Naive thymus-derived CD8-positive, alpha-beta T cell (primary cell): ENCODE results near the gene SIN3B. TPM values are rescaled to one million over a fixed set of nuclear protein-coding genes. Genes with fewer than 3 reads are reported as not detected.

Experiments used
- ATAC-seq, 2 donors: fragments of 150-1000 bp; cut with Tn5 transposase in 1 of 2; sonication (Bioruptor Pico), chemical (Tn5 transposase) in 1 of 2; 1 replicate in 1 of 2; 2 replicates in 1 of 2; pipeline ENCODE4 v1.10.0; 2021; ENCODE audit warnings: mild to moderate bottlenecking in 2 of 2, moderate library complexity in 2 of 2
- POLR2A ChIA-PET: fragments of 350-600 bp; sonication (Branson Sonifier 250); formaldehyde crosslinking; loops from one replicate; lab custom pipeline; 2021; ENCODE audit warnings: antibody characterized with exemption; lab: Charles Lee
- DNase-seq, 10 donors: peaks; one replicate each; pipeline versions ENCODE4 v3.0.0 to v3.0.0-alpha.2; 2020 to 2022
- H3K27ac Mint-ChIP-seq, 10 donors: one replicate each; pipeline ENCODE4 v1.8.0; 2020 to 2022; ENCODE audit warnings: mild to moderate bottlenecking in 10 of 10, mixed read lengths in 10 of 10, moderate library complexity in 4 of 10, inconsistent platforms in 1 of 10
- H3K27me3 Mint-ChIP-seq, 5 donors: one replicate each; pipeline ENCODE4 v1.8.0; 2021 to 2022; ENCODE audit warnings: mixed read lengths in 5 of 5
- H3K36me3 Mint-ChIP-seq, 3 donors: one replicate each; pipeline ENCODE4 v1.8.0; 2020 to 2022; ENCODE audit warnings: mixed read lengths in 3 of 3, mild to moderate bottlenecking in 2 of 3, inconsistent platforms in 1 of 3
- H3K4me1 Mint-ChIP-seq, 4 donors: one replicate each; pipeline ENCODE4 v1.8.0; 2021 to 2022; ENCODE audit warnings: mixed read lengths in 4 of 4
- H3K4me3 Mint-ChIP-seq, 10 donors: one replicate each; pipeline ENCODE4 v1.8.0; 2020 to 2022; ENCODE audit warnings: mild to moderate bottlenecking in 10 of 10, mixed read lengths in 10 of 10, moderate library complexity in 6 of 10, inconsistent platforms in 1 of 10
- H3K9me3 Mint-ChIP-seq, 9 donors: one replicate each; pipeline ENCODE4 v1.8.0; 2020 to 2022; ENCODE audit warnings: mixed read lengths in 9 of 9, mild to moderate bottlenecking in 3 of 9, inconsistent platforms in 1 of 9, moderate library complexity in 1 of 9
- polyA plus RNA-seq, 3 donors: library from polyadenylated mRNA; unstranded; fragments of 300-500 nt; fragmentation: Illumina TruSeq; gene quantifications; one replicate each; pipeline ENCODE4 v1.2.3, GENCODE V29; 2021
- total RNA-seq, 8 experiments: library from RNA in 2 of 8; stranded (reverse) in 2 of 8; gene quantifications; one replicate each; pipeline ENCODE4 v1.2.3 and lab custom pipeline; 2021 to 2026

Gene SIN3B
- total and polyA plus RNA-seq, 5 experiments from 2014 or later, result 2.2 to 104 (median 5.2) TPM

GRCh38 chr19:16895467-16896145 lies 66.4 kb downstream of the SIN3B start:
- POLR2A ChIA-PET, result no interaction called here
- Mint-ChIP-seq H3K4me3 (peak overlapping the region; percentile 2 to 72 (median 52)), H3K27ac (peak overlapping the region in 4 of 10 donors; percentile 21 to 75 (median 63)), H3K4me1 (peaks cover 14 to 47% (median 40%) of the 10 kb centered on the region in 4 donors), H3K36me3 (no peaks in the 10 kb centered on the region), H3K9me3 (no peaks in the 10 kb centered on the region), H3K27me3 (peaks cover 0 to 19% (median 3%) of the 10 kb centered on the region in 5 donors)
- peak in 1 of 10 donors; percentile 58 for DNase-seq
- no peak for ATAC-seq

DNA sequence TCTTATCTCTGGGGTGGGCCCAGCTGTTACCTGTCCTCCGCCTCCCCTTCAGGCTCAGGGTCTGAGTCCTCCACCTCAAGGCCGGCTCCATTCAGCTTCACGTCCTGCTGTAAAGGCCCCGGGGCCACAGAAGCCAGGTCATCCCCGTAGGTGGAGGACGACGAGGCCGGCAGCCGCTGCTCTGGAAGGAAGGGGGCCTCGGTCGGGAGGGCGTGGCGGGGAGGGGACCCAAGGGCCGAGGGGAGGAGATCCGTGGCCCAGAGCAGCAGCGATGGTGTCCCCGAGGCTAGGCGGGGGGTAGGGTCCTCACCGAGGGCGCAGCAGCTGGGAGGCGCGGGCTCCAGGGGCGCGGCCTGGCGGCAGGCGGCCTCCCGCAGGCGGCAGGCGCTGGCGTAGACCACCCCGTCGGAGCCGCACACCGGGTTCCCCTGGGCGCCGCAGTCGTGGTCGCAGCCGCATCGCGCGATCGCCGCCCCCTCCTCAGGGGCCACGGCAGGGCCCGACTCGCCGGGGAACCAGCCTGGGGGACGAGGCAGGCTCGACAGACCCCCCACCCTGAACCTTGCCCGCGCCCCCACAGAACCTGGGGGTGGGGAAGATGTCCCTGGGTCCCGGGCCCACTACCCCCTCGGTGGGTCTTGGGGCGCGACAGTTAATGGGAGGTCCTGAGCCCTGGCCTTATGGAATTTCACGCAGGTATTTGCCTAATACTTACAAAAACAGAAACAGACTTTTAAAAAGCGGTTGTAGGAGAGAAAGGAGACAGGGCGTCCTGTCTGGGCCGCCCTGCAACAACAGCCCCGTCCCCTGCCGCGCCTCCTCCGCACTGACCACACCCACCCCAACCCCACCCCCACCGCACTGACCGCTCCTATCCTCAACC lies 67.2 kb downstream of the SIN3B start:
- peak overlapping the region in 3 of 10 donors; percentile 51 to 72 (median 59) for H3K27ac Mint-ChIP-seq

DNA sequence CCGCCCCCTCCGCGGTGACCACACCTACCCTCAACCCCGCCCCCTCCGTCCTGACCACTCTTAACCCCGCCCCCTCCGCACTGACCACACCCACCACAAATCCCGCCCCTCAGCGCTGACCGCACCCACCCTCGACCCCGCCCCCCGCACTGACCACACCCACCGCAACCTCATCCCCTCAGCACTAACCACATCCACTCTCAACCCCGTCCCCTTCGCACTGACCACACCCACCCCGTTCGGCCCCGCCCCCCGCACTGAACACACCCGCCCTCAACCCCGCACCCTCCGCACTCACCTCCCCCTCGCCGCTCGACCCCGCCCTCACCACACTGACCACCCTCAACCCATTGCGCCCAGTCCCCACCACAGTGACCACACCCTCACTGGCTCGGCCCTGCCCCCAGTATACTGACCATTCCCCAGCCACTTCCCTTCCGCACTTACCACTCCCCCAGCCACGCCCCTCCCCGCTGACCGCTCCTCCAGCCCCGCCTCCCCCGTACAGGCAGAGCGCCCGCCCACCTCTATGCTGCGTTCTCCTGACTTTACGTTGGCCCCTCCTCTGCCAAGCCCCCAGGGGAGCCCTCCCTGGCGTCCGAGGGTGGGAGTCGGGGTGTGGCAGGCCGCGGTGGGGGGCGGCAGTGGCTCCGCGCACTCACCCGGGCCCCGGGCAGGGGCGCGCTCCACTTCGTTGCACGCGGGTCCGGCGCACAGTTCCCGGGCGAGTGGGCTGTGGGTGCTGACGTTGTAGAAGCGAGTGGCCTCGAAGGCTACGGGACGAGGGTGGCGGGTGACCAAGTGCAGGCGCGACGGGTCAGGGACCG lies 68.0 kb downstream of the SIN3B start:
- Mint-ChIP-seq H3K36me3 (no peaks in the 10 kb centered on the region), H3K27me3 (peaks cover 0 to 14% (median 3%) of the 10 kb centered on the region in 5 donors), H3K9me3 (no peaks in the 10 kb centered on the region), H3K4me1 (peaks cover 14 to 47% (median 40%) of the 10 kb centered on the region in 4 donors), H3K27ac (peak overlapping the region in 2 of 10 donors; percentile 29 to 51), H3K4me3 (peak overlapping the region; percentile 22 to 83 (median 72))
- DNase-seq (peak; percentile 28 to 79 (median 48)), ATAC-seq (peak; percentile 56 to 59)
- POLR2A ChIA-PET, result interaction anchor here (0.6 kb wide), 1 partner anchor 122 kb away, joined by 3 read pairs; no protein-coding TSS in a partner anchor

More for the DNA sequence above, 67.2 kb downstream of the SIN3B start:
- no peaks in the 10 kb centered on the region for H3K36me3 Mint-ChIP-seq
- POLR2A ChIA-PET, result interaction anchor here (0.6 kb wide), 1 partner anchor 123 kb away, joined by 3 read pairs; no protein-coding TSS in a partner anchor
- DNase-seq (peak in 5 of 10 donors; percentile 2 to 54 (median 10)), ATAC-seq (peak; percentile 19 to 45)
- H3K27me3 Mint-ChIP-seq, result peaks cover 0 to 17% (median 3%) of the 10 kb centered on the region in 5 donors
- H3K4me3 Mint-ChIP-seq, result peak overlapping the region; percentile 55 to 82 (median 70)
- peaks cover 14 to 47% (median 40%) of the 10 kb centered on the region in 4 donors for H3K4me1 Mint-ChIP-seq
- H3K9me3 Mint-ChIP-seq, result no peaks in the 10 kb centered on the region

- ATAC-seq (peak; percentile 48 to 58), DNase-seq (peak in 3 of 10 donors; percentile 11 to 32 (median 25))
- peaks cover 14 to 41% (median 39%) of the 10 kb centered on the region in 4 donors for H3K4me1 Mint-ChIP-seq
- peak overlapping the region in 2 of 10 donors; percentile 29 to 72 for H3K27ac Mint-ChIP-seq
- POLR2A ChIA-PET, result no interaction called here
- peaks cover 0 to 9% (median 3%) of the 10 kb centered on the region in 5 donors for H3K27me3 Mint-ChIP-seq
- peak overlapping the region; percentile 58 to 84 (median 79) for H3K4me3 Mint-ChIP-seq
- H3K9me3 Mint-ChIP-seq, result no peaks in the 10 kb centered on the region
- no peaks in the 10 kb centered on the region for H3K36me3 Mint-ChIP-seq
These were observed 68.6 kb downstream of the SIN3B start for GRCh38 chr19:16897856-16898161.

- Mint-ChIP-seq H3K4me3 (peak overlapping the region; percentile 68 to 84 (median 79)), H3K9me3 (no peaks in the 10 kb centered on the region), H3K36me3 (no peaks in the 10 kb centered on the region), H3K4me1 (peaks cover 12 to 35% (median 33%) of the 10 kb centered on the region in 4 donors), H3K27ac (peak overlapping the region in 5 of 10 donors; percentile 19 to 88 (median 44)), H3K27me3 (peaks cover 0 to 6% (median 3%) of the 10 kb centered on the region in 5 donors)
- ATAC-seq (no peak), DNase-seq (no peak)
- POLR2A ChIA-PET, result interaction anchor here (0.6 kb wide), 1 partner anchor 67 kb away, joined by 5 read pairs; no protein-coding TSS in a partner anchor
These were observed 69.3 kb downstream of the SIN3B start for GRCh38 chr19:16898361-16899015.

DNA sequence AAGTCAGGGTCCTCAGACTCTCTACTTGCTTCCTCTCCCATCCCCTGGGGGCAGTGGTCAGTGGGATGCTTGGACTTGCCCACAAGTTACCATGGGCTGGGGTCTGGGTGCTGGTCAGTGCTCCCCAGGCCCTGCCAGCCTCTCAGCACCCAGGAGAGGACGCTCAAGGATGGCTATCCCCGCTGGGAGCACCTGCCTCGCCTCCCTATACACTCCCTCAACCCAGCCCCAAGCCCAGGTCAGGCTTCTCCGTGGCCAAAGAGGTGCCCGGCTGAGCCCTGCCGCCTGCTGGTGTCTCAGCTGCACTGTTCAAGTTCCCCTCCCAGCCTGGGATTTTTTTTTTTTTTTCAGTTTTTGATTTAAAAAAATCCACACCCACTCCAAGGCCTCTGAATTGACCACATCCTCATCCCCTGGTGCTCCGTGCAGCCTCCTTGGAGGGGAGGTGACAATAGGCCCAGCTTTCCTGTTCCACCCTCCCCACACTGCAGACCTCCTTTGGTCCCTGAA lies 70.4 kb downstream of the SIN3B start:
- POLR2A ChIA-PET, result no interaction called here
- H3K27ac Mint-ChIP-seq, result peak overlapping the region in 7 of 10 donors; percentile 43 to 88 (median 57)
- no peaks in the 10 kb centered on the region for H3K9me3 Mint-ChIP-seq
- no peaks in the 10 kb centered on the region for H3K36me3 Mint-ChIP-seq
- H3K4me1 Mint-ChIP-seq, result peaks cover 10 to 29% (median 27%) of the 10 kb centered on the region in 4 donors
- peaks cover 0 to 4% (median 3%) of the 10 kb centered on the region in 5 donors for H3K27me3 Mint-ChIP-seq
- H3K4me3 Mint-ChIP-seq, result peak overlapping the region in 7 of 10 donors; percentile 41 to 78 (median 48)
- ATAC-seq, result peak in 1 of 2 donors; percentile 18
- peak in 1 of 10 donors; percentile 9 for DNase-seq

DNA sequence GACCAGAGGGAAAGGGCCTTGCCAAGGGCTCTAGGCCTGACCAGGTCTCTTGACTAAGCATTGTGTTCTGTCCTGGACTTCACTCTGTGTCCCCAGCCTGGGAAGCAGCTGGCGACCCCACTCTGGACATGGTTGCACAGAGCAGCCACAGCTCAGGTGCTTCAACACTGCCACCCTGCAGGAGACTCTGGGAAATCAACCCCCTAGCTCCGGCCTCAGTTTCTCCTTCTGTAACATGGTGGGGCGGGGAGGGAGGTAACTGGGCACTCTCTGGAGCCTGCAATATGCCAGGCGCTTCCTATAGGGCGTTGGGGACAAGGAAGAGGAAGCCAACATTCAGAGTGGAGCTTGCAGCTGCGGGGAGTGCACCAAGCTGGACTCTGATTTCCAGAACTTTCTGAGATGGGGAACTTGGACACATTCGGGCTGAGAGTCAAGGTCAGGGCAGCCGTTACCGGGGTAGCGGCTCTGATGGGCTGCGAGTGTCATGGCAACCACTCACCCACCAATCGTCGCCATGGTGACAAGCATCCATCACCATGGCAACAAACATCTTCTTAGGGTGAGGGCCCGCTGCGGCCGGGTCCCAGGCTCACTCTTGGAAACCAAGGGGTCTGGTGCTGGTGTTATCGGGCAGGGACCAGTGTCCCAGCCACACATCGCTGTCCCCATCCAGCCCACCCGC lies 72.4 kb downstream of the SIN3B start:
- ATAC-seq (no peak), DNase-seq (peak in 1 of 10 donors; percentile 59)
- Mint-ChIP-seq H3K36me3 (no peaks in the 10 kb centered on the region), H3K4me3 (no peak overlapping the region), H3K27me3 (peaks cover 0 to 2% (median 0%) of the 10 kb centered on the region in 5 donors), H3K4me1 (peaks cover 8 to 23% (median 21%) of the 10 kb centered on the region in 4 donors), H3K27ac (no peak overlapping the region), H3K9me3 (no peaks in the 10 kb centered on the region)
- POLR2A ChIA-PET, result no interaction called here

DNA sequence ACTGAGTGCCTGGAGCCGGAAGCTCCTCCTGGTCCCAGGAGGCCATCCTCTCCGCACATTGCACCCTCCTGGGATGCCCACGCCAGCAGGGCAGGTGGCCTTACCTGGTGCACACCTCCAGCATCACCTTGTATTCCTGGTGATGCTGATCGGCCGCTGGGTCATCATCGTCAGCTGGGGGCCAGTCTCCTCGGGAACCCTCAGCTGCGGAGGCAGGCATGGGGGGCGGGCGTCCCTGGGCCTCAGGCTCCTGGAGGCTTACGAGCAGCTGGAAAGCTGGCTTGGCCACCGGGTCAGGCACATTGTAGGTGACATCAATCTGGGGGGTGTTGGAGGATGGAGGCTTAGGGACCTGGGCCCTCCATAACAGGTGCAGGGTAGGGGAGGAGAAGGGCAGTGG lies 73.3 kb downstream of the SIN3B start:
- Mint-ChIP-seq H3K4me3 (no peak overlapping the region), H3K27ac (no peak overlapping the region)
- no peak for ATAC-seq

GRCh38 chr19:16903347-16903746 lies 74.1 kb downstream of the SIN3B start:
- Mint-ChIP-seq H3K4me3 (no peak overlapping the region), H3K27me3 (peaks cover 0 to 2% (median 0%) of the 10 kb centered on the region in 5 donors), H3K9me3 (no peaks in the 10 kb centered on the region), H3K36me3 (no peaks in the 10 kb centered on the region), H3K27ac (no peak overlapping the region), H3K4me1 (peaks cover 6 to 18% (median 17%) of the 10 kb centered on the region in 4 donors)
- DNase-seq (no peak), ATAC-seq (no peak)
- POLR2A ChIA-PET, result no interaction called here

More for the DNA sequence above, 73.3 kb downstream of the SIN3B start:
- H3K4me1 Mint-ChIP-seq, result peaks cover 8 to 23% (median 21%) of the 10 kb centered on the region in 4 donors
- DNase-seq, result peak in 1 of 10 donors; percentile 56
- H3K27me3 Mint-ChIP-seq, result peaks cover 0 to 2% (median 0%) of the 10 kb centered on the region in 5 donors
- no peaks in the 10 kb centered on the region for H3K36me3 Mint-ChIP-seq
- no peaks in the 10 kb centered on the region for H3K9me3 Mint-ChIP-seq
- POLR2A ChIA-PET, result no interaction called here

- DNase-seq (peak in 1 of 10 donors; percentile 47), ATAC-seq (no peak)
- POLR2A ChIA-PET, result no interaction called here
- Mint-ChIP-seq H3K4me1 (peaks cover 3 to 7% (median 5%) of the 10 kb centered on the region in 4 donors), H3K9me3 (no peaks in the 10 kb centered on the region), H3K27ac (no peak overlapping the region), H3K27me3 (no peaks in the 10 kb centered on the region), H3K4me3 (no peak overlapping the region), H3K36me3 (no peaks in the 10 kb centered on the region)
These were observed 75.4 kb downstream of the SIN3B start for GRCh38 chr19:16904599-16904998.

DNA sequence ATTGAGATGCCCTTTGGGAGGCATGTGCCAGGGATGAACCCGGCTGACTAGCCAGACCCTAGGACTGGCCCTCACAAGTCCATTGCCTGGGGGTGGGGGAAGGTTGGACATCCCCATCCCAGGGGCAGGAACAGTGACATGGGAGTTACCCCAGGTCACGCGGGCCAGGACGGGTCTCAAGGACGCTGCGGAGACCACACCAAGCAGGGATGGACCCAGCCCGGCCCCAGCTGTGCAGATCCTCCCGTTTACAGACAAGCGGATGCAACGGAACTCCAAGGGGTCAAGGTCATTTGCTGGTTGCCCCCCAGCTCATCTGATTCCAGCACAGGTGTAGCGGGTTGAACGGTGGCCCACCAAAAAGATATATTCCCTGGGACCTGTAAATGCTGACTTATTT lies 79.6 kb downstream of the SIN3B start:
- Mint-ChIP-seq H3K27me3 (no peaks in the 10 kb centered on the region), H3K36me3 (peaks cover 8 to 19% (median 17%) of the 10 kb centered on the region in 3 donors), H3K27ac (no peak overlapping the region), H3K9me3 (peaks cover 5 to 25% (median 20%) of the 10 kb centered on the region in 9 donors), H3K4me1 (no peaks in the 10 kb centered on the region), H3K4me3 (no peak overlapping the region)
- peak in 1 of 10 donors; percentile 35 for DNase-seq
- POLR2A ChIA-PET, result no interaction called here
- no peak for ATAC-seq
